COR-L47 (cell line): ENCODE data around the gene BMP10.
"Not testable (repeated sequence)": the region's sequence is repeated elsewhere in the genome, so short reads cannot be mapped to it uniquely, and the experiment has no call there.

ENCODE experiments used
- DNase-seq: peaks from one replicate; lab custom pipeline; 2025; lab: John Stamatoyannopoulos, UW

The BMP10 gene

DNA sequence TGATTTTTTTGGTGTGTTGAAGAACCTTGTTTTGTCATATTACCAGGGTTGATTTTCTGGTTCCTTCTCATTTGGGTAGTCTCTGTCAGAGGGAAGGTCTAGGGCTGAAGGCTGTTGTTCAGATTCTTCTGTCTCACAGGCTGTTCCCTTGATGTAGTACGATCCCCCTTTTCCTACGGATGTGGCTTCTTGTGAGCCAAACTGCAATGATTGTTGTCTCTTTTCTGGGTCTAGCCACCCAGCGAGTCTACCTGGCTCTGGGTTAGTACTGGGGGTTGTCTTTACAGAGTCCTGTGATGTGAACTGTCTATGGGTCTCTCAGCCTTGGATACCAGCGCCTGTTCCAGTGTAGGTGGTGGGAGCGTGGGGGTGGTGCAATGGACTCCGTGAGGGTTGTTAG, 24.8 kb upstream of the BMP10 start:
- DNase-seq = not testable (repeated sequence)

DNA sequence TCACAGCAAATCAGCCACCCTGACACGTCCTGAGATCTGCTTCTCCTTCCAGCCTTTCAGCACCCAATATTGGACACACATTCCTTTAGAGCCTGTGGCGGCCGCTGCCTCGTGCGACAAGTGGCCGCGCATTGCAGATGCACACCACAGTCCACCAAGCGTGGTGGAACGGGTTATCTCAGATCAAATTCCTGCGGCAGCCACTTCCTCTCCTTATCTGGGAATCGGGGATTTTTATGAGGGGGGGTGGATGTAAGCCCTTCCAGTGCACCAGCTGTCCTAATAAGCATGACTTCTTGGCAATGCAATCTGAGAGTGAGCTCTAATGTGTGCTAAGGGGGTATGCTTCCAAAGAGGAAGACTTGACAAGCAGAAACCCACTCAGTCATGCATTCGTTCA, 18.3 kb upstream of the BMP10 start:
- no peak for DNase-seq

DNA sequence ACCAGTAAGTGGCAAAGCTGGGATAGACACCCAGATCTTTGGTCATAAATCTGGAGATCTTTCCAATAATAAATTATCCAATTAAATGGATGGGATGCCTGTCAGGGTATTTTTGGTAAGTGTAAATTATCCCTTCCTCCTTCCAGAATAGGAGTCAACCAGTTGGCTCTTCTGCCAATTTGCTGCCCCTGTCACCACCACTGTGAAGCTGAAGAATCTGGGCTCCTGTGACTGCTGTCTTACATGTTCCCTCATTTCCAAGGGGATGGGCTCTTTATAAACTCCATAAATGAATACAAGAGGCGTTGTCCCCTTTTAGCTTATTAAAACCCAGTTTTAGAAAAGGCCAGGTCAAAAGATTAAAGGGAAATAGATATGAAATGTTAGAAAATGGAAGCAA, 17.8 kb upstream of the BMP10 start:
- no peak for DNase-seq

DNA sequence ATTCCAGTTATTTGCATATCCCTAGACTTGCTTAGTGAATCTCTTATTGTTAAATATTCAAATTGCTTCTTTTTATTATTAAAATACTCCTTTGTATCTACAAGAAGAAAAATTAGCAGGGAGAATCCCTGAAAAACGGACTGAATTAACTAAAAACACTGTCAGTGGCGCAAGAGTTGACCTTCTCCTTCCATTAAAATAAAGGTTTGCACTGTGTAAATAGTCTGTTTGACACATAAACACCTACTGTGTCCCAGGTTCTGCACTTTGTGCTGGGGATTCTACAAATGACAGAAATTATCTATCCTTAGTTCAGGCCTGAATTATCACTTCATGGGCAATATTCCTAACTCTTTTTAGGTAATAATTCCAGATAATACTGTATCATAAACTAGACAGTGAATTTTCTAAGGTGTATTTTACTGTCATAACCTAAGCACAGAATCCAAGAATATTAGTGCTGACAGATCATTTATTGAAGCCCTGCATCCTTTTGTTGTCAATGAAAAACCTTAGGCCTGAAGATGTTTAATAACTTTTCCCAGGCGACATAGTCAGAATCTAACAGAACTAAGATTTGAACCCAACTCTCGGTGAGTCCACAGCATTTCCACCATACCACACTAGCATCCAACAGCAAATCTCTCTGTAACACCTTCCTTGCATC, 17.0 kb upstream of the BMP10 start:
- DNase-seq = no peak

DNA sequence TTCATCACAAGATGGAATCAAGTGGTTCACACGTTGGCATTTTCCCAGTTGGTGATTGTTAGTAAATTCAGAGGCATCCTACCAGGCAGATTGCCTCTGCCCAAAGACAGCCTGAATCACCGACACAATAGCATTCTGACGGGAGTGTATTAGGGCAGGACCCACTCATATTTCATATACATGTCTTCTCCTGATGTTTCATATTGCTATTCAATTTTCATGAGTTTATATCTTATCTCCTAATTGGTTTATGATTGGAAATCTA, 14.5 kb upstream of the BMP10 start:
- no peak for DNase-seq

DNA sequence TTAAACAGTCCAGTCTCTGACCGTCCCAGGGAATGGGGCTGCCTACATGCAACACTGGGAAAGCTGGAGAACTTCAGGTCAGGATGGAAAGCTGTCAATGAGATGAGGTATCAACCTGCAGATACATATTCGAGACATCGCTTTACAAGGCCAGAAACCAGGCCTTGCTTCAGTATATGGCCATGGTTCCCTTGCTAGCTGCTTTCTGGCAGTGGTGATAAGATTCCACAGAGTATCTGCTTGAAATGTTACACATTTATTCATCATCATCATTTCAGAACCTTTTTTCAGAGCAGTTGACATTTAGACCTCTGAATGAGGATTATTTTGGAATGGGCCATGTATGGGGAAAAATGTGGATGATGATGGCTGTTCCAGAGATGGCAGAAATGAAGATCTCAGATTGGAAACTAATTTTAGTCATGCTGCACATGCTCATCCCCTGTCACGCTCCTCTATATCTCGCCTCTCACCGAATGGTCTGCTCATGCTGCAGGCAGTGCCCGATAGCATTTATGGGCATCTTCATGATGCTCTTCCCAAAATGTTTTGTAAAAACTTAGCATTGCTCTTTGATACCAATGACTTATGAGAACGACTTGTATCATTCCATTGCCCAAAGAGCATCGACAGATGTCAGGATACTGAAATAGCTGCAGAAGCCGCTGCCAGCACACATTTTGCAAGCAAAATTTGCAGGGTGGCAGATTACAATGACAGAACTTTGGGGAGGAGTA, 14.0 kb upstream of the BMP10 start:
- DNase-seq = no peak

DNA sequence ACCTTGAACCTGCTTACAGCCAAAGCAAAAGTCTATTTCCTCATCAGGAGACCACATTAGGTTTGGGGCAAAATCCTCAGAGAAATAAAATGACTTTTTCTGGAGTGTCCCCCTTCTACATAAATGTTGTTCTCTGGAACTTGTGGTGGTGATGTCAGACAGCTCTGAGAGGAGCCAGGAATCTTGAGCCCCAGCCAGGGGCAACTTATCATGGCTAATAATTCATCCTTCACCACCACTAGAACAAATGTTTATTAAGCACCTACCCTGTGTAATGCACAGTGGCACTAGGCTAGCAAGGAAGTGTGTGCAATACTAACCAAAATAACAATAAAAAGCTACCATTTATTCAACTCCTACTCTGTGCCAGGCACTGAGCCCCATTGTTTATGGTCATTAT, 9.0 kb upstream of the BMP10 start:
- DNase-seq = no peak

DNA sequence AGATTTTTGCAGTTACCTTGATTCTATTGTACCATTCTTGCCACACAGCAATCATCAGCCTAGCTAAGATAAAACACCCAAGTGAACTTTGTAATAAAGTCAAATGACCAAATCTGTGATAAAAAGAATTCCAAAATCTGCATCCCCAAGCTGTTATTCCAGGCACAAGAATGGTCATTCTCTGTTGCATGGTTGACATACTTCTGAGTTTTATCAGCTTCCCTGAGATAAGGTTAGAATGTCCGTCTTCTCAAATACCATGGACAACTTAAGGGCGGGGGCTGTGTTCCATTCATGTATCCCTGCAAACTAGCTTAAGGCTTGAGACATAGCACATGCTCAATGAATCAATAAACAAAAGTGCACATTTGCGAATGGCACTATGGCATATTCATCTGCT, 8.1 kb upstream of the BMP10 start:
- no peak for DNase-seq

DNA sequence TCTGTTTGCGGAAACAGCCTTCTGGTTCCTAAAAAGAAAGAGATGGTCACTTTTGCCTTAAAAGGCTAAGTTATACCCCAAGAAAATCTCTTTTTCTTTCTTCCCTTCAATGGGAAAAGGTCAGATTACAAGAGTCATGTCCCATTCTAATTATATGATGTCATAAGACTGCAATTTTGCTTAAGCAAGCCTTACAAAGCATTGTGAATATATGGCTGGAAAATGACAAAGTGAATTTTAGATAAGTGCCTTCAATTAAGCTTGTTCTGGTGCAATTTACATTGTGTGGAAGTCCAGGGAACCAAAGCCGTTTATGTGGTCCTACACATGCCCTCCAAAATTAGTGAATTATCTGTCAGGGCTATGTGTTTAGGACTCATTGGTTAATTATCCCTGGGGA, 7.6 kb upstream of the BMP10 start:
- no peak for DNase-seq

DNA sequence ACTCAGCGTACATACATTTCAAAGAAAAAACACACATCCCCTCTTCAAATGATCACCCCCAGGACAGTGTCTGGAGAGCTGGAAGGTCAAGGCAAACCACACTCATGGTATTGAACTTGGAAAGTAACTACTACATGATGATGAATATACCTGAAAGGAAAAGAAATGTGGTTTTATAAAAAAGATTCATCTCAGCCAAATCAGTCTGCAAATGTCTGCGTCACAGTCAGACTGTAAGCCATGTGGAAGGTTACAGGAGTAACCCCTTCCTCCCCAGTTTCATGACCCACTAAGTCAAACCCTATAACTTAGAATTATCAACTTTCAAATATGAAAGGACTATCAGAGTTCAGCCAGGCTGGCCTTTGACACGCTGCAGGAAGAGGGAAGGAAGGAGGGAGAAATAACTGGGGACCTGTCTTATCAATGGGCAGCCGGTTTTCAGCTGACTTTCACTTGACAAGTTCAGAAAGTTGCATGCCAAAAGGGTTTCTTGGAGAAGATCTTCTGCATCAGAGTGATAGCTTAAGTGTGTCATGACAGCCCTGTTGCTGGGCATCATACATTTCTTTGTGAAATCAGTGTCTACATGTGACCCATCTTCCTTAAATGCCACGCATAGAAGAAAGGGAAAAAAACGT, 7.0 kb upstream of the BMP10 start:
- DNase-seq = no peak

DNA sequence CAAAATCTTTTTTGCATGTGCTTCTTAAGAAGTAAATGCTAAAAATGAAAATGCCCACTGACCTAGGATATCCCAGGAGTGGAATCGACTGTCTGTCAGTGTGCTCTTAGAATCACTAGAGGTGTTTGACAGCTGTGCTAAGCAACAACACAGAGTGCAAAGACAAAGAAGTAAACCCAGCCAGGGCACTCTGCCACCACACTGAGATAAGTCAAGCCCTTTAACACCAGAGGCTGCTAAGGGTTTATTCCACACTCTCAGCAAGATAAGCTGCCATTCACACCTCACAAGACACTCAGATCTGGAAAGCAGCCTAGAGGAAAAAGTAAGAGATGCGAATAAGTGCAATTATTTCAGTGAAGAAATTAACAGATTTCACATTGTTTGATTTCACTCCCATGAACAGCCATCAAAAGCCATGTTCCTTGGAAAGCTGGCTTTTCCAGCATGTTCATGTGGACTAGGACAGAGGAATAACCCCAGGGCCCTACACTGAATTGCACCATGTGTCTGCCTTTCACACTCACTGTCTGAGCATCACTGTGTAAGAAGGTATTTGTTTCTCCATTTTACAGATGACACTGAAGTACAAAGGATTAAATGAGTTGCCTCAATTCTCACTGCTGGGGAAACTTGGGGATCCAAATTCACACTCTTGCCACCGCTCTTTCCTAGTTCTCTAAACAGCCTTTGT, 6.0 kb upstream of the BMP10 start:
- DNase-seq = no peak

DNA sequence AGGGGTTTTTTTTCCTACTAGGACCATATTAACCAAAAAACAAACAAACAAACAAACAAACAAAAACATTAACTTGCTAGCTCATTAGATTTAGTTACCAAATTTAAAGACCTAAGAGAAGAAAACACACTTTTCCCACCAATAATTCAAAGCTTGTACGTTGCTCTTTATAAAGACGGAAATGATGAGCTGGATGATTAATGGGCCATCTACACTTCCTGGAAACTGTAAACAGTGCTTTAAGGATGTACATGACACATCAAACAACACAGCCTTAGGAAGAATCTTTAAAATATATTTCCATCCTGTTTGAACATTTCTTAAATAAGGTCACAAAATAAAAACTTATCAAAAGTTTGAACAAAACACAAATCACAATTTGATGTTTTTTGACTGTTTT, 982 bp downstream of the BMP10 start:
- no peak for DNase-seq

DNA sequence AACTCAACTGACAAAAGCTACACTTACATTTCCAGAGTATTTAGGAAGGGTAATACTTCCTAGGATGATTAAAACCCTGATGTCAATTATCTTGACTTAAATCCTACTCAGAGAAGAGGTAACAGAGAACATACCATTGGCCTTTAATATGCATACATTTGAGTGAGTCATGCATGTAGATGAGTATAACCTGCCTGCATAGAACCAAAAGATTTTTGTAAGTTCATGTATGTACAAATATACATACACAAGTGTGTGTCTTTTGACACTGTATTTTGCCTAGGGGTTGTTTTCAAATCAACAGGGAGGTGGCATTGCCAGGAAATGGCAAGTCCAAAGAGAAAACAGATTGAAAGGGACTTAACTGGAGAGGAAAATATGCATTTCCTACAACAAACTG, 6.1 kb downstream of the BMP10 start:
- no peak for DNase-seq

DNA sequence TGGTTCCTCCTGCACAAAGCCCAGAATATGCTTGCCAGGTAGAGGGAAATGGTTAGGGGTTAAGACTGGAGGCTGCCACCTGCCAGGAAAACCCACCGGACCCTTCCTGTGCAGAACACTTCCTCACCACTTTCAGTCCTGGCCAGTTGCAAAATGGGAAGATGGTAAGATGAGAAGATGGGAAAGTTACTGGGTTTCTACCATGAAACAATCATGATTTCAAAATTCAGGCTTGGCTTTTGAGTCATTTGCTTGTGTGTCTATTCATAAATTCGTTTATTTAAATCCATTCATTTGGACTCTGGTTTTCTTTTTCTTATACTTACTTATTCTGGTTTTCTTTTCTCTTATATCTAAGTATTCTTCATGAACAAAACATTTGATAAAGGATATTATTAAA, 7.2 kb downstream of the BMP10 start:
- no peak for DNase-seq

DNA sequence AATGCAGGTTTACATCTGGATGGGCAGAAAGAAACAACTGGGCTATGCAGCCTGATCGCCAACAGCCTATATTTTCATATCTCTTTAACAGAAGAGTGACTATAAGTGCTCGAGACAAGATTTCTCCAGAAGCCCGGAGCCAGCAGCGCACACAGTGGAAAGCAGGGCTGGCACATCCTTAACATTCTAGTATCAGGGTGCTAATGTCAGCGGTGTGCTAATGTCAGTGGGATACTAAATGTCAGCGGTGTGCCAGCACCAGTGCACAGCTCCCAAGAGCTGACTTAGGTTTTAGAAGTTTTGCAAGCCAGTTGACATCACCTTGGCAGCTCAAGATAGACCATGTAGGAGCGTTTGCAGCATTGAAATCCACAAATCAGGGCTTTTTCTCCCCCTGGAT, 8.3 kb downstream of the BMP10 start:
- no peak for DNase-seq

DNA sequence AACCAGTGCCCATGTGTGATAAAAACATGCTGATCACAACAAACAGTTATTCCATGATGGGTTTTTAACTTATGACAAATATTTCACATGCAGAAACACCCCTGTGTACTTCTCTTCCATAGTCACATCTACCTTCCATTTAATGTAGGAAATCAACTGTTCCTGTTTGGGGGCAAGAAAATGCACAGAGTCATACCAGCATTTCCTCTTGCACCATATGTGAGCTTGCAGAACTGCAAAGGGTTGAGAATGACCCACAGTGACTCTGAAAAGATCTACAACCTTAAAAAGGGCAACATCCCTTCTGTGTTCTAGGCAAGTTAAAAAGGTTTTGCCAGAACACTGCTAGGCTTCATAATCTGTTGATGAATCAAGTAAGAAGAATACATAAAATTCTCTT, 9.9 kb downstream of the BMP10 start:
- DNase-seq = no peak

DNA sequence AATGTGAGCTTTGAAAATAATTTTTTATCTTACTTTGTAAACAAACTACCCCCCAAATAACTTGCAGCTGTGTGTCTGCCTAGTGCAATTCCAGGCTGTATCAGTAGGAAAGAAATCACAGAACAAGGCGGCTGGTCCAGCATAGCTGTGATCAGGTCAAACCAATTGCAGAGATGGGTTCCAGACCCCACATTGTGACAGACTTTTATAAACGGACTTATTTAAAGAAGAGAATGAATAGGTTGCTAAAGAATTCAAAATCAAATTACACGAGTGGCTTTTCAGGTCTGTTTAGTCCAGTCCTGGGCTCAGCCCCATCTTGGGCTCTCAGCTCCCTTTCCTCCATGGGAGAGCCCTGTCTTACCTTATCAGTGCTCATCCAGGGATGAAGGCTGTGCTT, 11.1 kb downstream of the BMP10 start:
- DNase-seq = no peak

DNA sequence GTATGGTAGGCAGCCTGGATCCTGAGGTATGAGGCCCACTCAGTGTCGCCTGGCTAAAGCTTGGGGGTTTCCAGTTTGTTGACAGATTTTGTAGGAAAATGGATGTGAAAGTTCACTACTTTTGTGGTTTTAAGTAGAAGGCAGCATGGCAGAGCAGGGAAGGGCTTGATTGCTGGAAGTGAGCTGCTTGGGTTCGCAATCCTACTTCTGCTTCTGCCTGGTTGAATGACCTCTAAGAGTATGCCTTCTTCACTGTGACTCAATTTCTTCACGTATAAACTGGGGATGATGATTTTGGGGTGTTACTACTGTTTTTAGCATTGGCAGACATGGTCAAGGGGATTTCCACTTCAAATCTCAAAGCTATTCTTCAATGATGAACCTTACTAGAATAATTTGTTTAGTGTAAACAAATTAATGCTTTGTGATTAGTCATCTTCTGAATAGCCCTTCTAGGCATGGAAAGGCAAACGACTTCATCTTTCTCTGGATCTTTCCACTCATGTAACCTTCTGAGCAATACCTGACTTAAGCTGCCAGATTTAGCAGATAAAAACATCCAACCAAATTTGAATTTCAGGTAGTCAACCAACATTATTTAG, 13.2 kb downstream of the BMP10 start:
- DNase-seq = no peak

DNA sequence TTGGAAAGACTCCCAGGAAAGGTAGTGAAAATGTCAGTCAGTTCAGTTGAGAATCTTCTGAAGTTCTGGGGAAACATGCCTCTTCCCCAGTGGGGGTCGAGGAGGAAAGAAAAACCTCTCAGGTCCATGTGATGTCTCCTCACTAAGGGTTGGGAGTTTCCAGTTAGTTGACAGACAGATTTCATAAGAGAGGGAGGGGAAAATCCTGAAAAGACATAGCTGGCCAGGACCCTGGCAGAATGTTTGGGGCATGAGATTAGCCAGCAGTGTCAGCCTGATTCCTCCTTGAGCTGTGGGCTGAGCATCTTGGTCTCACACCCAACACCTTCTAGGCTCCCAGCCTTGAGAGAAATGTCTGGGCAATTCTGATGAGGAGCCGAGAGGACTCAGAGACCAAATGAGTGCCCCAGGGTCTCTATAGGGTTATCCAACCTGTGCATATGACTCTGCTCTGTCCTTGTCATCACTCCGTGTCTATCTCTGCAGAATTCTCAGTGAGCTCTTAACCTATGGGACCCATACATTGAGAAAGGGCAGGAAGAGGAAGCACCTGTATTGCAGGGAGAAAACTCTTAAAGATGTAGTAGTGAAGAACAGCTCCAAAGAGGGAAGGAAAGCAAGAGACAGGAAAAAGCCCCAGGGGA, 13.9 kb downstream of the BMP10 start:
- no peak for DNase-seq

DNA sequence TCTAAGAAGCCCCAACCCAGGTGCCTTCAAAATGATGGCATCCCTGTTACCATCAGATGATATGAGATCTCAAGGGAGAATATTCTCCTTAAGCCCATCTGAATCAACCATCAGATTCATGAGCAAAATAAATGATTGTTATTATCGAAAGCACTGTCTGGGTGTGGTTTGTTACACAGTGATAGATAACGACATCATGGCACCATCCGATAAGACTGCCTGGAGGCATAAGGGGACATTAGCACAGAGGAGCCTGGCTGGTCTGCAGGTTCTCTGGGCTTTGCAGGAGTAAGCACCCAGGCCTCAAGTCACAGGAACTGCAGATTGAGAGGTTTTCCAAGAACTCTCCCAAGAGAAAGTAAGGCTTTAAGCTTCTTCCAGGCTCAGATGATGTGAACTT, 15.6 kb downstream of the BMP10 start:
- DNase-seq = no peak

DNA sequence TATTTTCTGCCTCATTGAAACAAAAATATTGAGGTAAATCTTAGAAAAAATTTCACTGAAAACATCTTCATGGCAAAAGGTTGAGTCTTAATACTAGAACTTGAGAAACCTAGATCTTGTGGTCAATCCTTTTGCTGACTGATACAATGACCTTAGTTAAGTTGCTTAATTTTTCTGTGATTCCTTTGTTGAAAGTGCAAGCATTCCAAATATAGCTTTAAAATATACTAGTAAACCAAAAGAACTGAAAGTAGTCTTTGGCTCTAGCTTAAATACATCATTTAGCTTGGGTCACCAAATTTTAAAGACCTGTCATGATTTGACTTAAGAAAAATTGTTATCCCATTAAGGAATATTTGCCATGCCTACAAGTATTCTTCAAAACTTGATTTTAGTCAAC, 16.7 kb downstream of the BMP10 start:
- no peak for DNase-seq

DNA sequence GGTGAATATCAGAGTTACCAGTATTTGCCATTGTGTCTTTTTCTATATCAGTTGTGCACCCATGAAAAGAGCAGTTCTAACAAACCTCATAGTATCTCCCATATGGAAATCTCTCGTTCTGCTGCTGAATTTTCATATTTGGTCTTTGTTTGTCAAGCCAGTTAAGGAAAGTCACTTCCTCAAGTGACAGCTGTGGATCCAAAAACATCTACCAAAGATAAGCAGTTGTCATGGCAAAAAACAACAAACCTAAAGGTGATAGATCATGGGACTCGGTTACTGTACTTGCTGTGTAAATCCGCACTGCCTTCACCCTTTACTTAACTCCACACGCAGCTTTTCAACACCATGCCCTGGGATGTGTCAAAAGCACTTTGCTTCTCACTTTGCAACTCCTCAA, 17.3 kb downstream of the BMP10 start:
- no peak for DNase-seq
